ENCODE measurements around the gene REEP2. TPM values are rescaled to one million over a fixed set of nuclear protein-coding genes. Genes with fewer than 3 reads are reported as not detected.

REEP2 gene
- total and polyA plus RNA-seq, 2 donors = 5.3 to 17.6 TPM

DNA sequence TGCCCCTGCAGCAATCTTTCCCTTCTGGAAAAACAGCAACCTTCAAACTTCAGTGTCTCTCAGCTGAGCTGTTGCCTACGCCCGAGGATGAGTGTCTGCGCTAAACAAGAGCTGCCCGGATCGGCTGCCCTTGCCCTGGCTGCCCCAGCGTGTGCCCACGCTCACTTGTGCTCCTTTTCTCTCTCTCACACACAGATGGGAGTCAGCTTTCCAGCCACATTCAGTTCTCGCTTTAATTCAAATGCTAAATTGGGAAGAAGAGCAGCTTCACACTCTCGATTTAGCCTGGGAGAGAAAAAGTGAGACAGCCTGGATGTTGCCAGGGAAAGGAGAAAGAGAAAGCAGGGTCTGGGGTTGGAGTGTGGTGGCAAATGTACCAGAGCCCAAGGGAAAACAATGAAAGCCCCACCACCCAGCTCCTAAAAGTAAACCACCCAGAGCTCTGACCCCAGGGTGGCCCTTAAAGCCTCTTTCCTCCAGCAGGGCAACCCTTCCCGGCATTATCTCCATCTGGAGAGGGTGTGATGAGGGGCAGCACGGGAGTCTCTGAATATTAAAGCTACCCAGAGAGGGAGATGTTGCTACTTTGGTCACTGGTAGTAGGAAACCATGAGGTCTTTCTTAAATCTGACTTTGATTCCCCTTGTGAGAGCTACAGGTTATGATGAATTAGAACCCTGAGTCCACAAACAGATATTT lies 16.5 kb downstream of the REEP2 start:
- H3K4me3 ChIP-seq (ENCODE audit: low read depth, low read length) = no peak overlapping the region
- WGBS = 76% methylated on average over 11 of the region's 11 CpGs
- no peak overlapping the region for H3K27ac ChIP-seq (ENCODE audit: low read depth)
- DNase-seq (ENCODE audit: extremely low spot score) = no peak
- no peaks in the 10 kb centered on the region for H3K4me1 ChIP-seq (ENCODE audit: insufficient read depth)
- H3K36me3 ChIP-seq (ENCODE audit: insufficient read depth) = no peaks in the 10 kb centered on the region

DNA sequence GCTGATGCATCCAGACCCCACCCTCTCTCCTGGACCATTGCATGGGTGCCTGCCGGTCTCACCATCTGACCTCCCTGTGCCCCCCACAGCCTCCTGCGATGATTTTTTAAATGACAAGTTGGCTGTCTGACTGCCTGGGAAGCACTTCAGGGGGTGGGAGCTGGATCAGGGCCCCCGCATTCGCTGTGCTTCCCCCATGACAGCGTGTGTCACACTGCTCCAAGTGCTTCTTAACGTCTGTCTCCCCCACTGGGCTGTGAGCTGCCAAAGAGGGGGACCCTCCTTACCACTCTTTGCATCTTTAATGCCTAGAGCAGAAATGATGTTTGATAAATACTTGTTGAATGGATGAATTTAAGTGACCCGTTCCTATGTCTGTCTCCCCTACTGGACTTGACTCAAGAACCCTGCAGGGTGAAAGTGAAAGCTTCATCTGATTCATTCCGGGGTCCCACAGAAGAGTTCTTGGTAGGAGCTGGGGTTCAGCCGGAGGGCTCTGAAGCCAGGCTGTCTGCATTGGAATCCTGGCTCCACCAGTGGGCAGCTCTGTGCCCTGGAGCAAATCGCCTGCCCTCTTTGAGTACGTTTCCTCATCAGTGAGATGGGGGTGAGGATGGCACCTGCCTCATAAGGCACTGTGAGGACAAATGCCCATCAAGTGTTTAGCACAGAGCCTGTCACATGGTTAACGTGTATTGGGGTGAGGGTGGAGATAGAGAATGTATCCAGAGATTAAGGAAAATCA lies 18.8 kb downstream of the REEP2 start:
- Histone ChIP-seq H3K36me3 (ENCODE audit: insufficient read depth) (no peaks in the 10 kb centered on the region), H3K27ac (ENCODE audit: low read depth) (no peak overlapping the region), H3K4me3 (ENCODE audit: low read depth, low read length) (no peak overlapping the region), H3K4me1 (ENCODE audit: insufficient read depth) (no peaks in the 10 kb centered on the region)
- no peak for DNase-seq (ENCODE audit: extremely low spot score)
- WGBS = 76% methylated on average over 12 of the region's 12 CpGs

DNA sequence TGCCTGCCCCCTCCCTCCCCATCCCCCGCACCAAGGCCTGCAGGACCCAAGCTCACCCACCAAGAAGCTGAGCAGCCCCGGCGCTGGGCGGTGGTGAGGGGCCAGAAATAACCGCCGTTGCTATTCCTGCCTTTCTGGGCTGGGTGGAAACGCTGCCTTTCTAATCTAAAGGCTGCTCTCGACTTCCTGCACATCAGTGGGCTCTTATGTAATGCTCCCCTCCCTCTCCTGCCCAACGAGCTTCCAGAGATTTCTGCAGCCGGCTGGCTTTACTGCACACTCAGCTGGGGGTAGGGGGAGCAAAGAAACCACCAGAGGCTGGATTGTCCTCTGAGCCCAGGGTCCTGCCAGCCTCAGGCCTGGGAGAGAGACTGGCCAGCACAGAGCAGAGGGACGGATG lies 19.5 kb downstream of the REEP2 start:
- no peaks in the 10 kb centered on the region for H3K4me1 ChIP-seq (ENCODE audit: insufficient read depth)
- no peak for DNase-seq (ENCODE audit: extremely low spot score)
- H3K36me3 ChIP-seq (ENCODE audit: insufficient read depth) = no peaks in the 10 kb centered on the region
- H3K4me3 ChIP-seq (ENCODE audit: low read depth, low read length) = no peak overlapping the region
- WGBS = 25% methylated on average over 11 of the region's 11 CpGs
- H3K27ac ChIP-seq (ENCODE audit: low read depth) = no peak overlapping the region

GRCh38 chr5:138458856-138459255 lies 20.0 kb downstream of the REEP2 start:
- 82% methylated on average over 9 of the region's 9 CpGs for WGBS
- no peak for DNase-seq (ENCODE audit: extremely low spot score)
- no peaks in the 10 kb centered on the region for H3K4me1 ChIP-seq (ENCODE audit: insufficient read depth)
- H3K27ac ChIP-seq (ENCODE audit: low read depth) = no peak overlapping the region
- H3K36me3 ChIP-seq (ENCODE audit: insufficient read depth) = no peaks in the 10 kb centered on the region
- no peak overlapping the region for H3K4me3 ChIP-seq (ENCODE audit: low read depth, low read length)

DNA sequence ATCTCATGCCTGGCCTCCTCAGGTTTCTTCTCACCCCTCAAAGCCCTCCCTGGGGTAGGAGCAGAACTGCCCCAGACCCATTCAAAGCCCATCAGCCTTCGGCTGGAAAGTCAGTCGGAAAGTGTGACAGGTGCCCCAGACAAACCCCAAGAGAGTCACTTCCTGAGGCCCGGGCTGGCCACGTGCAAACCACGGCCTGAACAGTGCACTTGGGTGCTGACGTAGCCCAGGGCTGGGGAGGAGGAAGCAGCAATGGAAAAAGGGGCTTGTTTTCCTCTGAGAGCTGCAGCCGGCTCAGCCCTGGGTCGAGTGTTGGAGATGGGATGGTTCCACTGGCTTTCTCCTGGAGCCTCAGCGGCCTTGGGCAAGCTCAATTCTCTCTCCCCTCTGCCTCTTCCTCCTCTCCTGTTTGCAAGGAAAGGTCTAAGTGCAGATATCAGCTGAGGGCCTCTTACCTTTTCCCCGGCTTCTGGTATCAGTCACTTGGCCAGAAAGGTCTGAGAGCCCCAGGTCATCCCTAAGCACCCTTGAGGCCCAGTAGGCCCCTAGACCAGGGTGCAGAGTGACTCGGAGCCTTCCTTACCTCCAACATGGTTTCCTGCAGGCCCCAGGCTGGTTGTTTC lies 20.6 kb downstream of the REEP2 start:
- no peak for DNase-seq (ENCODE audit: extremely low spot score)
- Histone ChIP-seq H3K36me3 (ENCODE audit: insufficient read depth) (no peaks in the 10 kb centered on the region), H3K4me1 (ENCODE audit: insufficient read depth) (no peaks in the 10 kb centered on the region), H3K27ac (ENCODE audit: low read depth) (no peak overlapping the region), H3K4me3 (ENCODE audit: low read depth, low read length) (no peak overlapping the region)
- WGBS = 85% methylated on average over 11 of the region's 11 CpGs

DNA sequence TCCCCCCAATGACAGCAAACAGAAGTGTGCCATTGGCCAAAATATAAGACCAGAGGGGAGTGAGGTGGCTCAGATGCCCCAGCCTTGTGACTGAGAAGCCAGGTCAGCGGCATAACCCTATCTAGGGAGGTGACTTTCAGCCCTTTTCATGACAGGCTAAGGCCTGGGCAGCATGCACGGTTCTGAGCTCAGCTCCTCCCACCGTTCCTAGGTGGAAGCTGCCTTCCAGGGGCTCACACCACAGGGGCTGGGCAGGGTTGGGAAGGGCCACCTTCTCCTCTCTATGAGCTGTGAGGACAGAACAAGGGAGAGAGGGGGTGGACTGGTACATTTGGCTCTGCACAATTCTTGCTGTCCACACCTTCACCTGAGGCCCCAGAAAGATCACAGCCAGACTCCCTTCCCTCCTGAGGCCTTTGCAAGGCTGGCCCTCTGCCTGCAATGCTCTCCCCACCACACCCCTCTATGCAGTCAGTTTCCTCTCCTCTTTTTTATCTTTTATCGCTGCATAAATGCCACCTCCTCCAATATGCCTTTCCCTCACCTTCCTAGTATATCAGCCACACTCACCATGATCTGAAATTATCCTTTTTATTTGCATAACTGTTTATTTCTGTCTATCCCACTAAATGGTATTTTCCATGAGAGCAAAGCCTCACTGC lies 21.3 kb downstream of the REEP2 start:
- DNase-seq (ENCODE audit: extremely low spot score) = no peak
- H3K36me3 ChIP-seq (ENCODE audit: insufficient read depth) = no peaks in the 10 kb centered on the region
- 73% methylated on average over 4 of the region's 4 CpGs for WGBS
- H3K4me3 ChIP-seq (ENCODE audit: low read depth, low read length) = no peak overlapping the region
- no peaks in the 10 kb centered on the region for H3K4me1 ChIP-seq (ENCODE audit: insufficient read depth)
- H3K27ac ChIP-seq (ENCODE audit: low read depth) = no peak overlapping the region

DNA sequence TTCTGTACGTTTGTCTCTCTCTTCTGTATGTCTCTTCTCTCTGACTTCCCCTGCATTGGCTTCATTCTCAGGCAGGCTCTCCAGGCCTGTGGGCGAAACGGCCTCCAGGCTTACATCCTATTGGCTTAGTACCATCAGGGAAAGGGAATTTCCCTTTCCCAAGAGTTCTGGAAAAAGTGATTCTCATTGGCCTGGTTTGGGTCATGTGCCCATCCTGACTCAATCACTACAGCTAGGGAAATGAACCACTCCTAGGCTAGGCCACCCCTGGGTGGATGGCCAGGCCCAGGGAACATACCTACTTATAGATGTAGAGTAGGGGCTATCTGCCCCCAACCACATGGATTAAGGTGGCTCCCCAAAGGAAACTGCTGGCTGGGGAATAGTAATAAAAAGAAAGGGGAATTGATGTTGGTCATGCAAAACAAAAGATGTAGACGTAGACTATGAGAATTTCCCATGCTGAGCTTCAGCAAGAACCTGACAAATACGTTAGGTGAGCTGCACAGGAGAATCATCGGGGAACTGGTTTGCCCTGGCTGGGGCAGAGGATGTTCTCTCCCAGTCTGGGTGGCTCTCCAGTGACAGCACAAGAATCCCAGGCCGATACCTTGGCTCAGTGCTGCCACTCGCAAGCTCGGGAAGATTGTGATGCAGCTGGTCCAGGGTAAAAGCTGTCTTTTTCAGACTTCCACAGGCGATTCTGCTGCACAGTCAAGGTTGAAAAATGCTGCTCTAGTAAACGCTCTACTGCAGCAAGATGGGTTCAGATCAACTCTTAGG lies 22.7 kb downstream of the REEP2 start:
- WGBS = 68% methylated on average over 11 of the region's 11 CpGs
- no peak overlapping the region for H3K4me3 ChIP-seq (ENCODE audit: low read depth, low read length)
- DNase-seq (ENCODE audit: extremely low spot score) = no peak
- no peaks in the 10 kb centered on the region for H3K4me1 ChIP-seq (ENCODE audit: insufficient read depth)
- H3K36me3 ChIP-seq (ENCODE audit: insufficient read depth) = no peaks in the 10 kb centered on the region
- no peak overlapping the region for H3K27ac ChIP-seq (ENCODE audit: low read depth)

GRCh38 chr5:138463419-138464007 lies 24.7 kb downstream of the REEP2 start:
- no peak for DNase-seq (ENCODE audit: extremely low spot score)
- peaks cover 2% of the 10 kb centered on the region for H3K4me1 ChIP-seq (ENCODE audit: insufficient read depth)

DNA sequence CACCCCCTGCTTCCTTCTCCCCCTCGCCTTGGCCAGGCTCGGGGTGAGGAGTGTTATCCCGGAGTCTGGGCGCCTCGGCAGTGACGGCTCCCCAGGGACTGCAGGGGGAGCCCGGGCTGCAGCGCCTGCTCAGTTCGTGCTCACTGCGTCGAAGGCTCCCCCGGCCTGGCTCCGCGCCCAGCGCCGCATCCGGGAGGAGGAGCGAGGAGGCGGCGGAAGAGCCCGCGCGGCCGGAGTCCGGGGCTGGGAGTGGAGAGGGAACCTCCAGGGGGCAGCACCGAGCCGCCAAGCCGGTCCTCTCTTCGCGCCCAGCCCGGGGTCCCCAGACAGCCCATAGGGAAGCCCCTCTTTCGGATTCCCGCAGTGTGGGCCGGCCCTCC lies 25.1 kb downstream of the REEP2 start:
- no peaks in the 10 kb centered on the region for H3K36me3 ChIP-seq (ENCODE audit: insufficient read depth)
- peak overlapping the region; percentile 46 for H3K4me3 ChIP-seq (ENCODE audit: low read depth, low read length)
- H3K27ac ChIP-seq (ENCODE audit: low read depth) = peak overlapping the region; percentile 96
- WGBS = under 1% methylated on average over 34 of the region's 34 CpGs
- DNase-seq (ENCODE audit: extremely low spot score) = peak; percentile 87
- H3K4me1 ChIP-seq (ENCODE audit: insufficient read depth) = peaks cover 2% of the 10 kb centered on the region

More at GRCh38 chr5:138463419-138464007, 24.7 kb downstream of the REEP2 start:
- Histone ChIP-seq H3K36me3 (ENCODE audit: insufficient read depth) (no peaks in the 10 kb centered on the region), H3K4me3 (ENCODE audit: low read depth, low read length) (peak overlapping the region; percentile 46), H3K27ac (ENCODE audit: low read depth) (peak overlapping the region; percentile 96)
- 13% methylated on average over 21 of the region's 21 CpGs for WGBS

- H3K4me1 ChIP-seq (ENCODE audit: insufficient read depth) = peaks cover 2% of the 10 kb centered on the region
- WGBS = under 1% methylated on average over 64 of the region's 64 CpGs
Measured at GRCh38 chr5:138464388-138465260, 25.8 kb downstream of the REEP2 start.

DNA sequence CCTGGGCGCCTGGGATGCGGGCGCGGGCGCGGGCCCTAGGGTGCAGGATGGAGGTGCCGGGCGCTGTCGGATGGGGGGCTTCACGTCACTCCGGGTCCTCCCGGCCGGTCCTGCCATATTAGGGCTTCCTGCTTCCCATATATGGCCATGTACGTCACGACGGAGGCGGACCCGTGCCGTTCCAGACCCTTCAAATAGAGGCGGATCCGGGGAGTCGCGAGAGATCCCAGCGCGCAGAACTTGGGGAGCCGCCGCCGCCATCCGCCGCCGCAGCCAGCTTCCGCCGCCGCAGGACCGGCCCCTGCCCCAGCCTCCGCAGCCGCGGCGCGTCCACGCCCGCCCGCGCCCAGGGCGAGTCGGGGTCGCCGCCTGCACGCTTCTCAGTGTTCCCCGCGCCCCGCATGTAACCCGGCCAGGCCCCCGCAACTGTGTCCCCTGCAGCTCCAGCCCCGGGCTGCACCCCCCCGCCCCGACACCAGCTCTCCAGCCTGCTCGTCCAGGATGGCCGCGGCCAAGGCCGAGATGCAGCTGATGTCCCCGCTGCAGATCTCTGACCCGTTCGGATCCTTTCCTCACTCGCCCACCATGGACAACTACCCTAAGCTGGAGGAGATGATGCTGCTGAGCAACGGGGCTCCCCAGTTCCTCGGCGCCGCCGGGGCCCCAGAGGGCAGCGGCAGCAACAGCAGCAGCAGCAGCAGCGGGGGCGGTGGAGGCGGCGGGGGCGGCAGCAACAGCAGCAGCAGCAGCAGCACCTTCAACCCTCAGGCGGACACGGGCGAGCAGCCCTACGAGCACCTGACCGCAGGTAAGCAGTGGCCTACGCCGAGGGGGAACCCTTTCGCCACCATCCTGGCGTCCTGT lies 26.6 kb downstream of the REEP2 start, which contains the start of gene EGR1:
Gene EGR1 (plus strand): TSS at position 219 of the 864 bp plus-strand sequence. CDS start 283 bp downstream, at position 502.
- DNase-seq (ENCODE audit: extremely low spot score) = peak; percentile 90
- Histone ChIP-seq H3K4me3 (ENCODE audit: low read depth, low read length) (peak within 1 kb of the TSS; percentile 46), H3K36me3 (ENCODE audit: insufficient read depth) (no peaks in the 10 kb centered on the region), H3K4me1 (ENCODE audit: insufficient read depth) (peaks cover 2% of the 10 kb centered on the region), H3K27ac (ENCODE audit: low read depth) (peak within 1 kb of the TSS; percentile 91)
- under 1% methylated on average over 85 of the region's 85 CpGs for WGBS

More at GRCh38 chr5:138464388-138465260, 25.8 kb downstream of the REEP2 start:
- DNase-seq (ENCODE audit: extremely low spot score) = peak; percentile 98
- Histone ChIP-seq H3K36me3 (ENCODE audit: insufficient read depth) (no peaks in the 10 kb centered on the region), H3K4me3 (ENCODE audit: low read depth, low read length) (peak overlapping the region; percentile 46), H3K27ac (ENCODE audit: low read depth) (peak overlapping the region; percentile 91)
